GM18951 (cell line): ENCODE measurements around the gene GPC6.

ENCODE experiments used
- POLR2A ChIP-seq: IDR thresholded peaks from 4 replicates; pipeline ENCODE4 v1.6.1; 2011; ENCODE audit warnings: mild to moderate bottlenecking; ENCODE audit not compliant: insufficient read length, insufficient read depth; ENCODE audit errors: extremely low read depth
- in situ Hi-C: fragments of 300-500 bp; cut with MboI; formaldehyde crosslinking; loops from one replicate; pipeline ENCODE4 v1.12.0; 2022; ENCODE audit warnings: low sequenced_read_pairs, mixed read lengths, inconsistent platforms; ENCODE audit not compliant: unreplicated experiment

Gene GPC6

DNA sequence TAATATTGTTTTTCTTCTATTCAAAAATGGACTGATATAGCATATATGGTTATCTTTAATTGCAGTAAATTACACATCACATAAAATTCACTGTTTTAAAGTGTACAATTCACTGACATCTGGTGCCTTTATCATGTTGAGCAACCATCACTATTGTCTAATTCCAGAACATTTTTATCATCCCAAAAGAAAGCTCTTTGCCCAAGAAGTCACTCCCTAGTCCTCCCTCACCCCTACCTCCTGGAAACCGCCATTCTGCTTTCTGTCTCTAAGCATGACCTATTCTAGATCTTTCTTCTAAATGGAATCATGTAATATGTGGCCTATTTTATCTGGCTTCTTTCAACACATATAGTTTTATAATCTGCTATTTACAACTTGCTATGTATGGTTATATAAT is 727.2 kb downstream of the GPC6 start:
- in situ Hi-C loops: no loop called here
- TF ChIP-seq POLR2A: no peak

GRCh38 chr13:93955904-93956303 is 729.3 kb downstream of the GPC6 start:
- TF ChIP-seq POLR2A: no peak
- in situ Hi-C loops: no loop called here

- in situ Hi-C loops: no loop called here
- TF ChIP-seq POLR2A: no peak
Observed at GRCh38 chr13:93956426-93956825, 729.8 kb downstream of the GPC6 start.

DNA sequence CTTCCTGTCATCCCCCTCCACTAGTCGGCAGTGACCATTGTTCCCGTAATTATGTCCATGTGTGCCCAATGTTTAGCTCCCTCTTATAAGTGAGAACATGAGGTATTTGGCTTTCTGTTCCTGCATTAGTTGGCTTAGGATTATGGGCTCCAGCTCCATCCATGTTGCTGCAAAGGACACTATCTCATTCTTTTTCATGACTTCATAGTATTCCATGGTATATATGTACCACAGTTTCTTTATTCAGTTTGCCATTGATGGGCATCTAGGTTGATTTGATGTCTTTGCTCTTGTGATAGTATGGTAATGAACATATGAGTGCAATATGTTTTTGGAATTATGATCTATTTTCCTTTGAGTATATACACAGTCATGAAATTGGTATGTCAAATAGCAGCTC is 730.8 kb downstream of the GPC6 start:
- TF ChIP-seq POLR2A: no peak
- in situ Hi-C loops: no loop called here

- no peak for TF ChIP-seq POLR2A
- in situ Hi-C loops: no loop called here
Observed at GRCh38 chr13:93959796-93960533, 733.4 kb downstream of the GPC6 start.

DNA sequence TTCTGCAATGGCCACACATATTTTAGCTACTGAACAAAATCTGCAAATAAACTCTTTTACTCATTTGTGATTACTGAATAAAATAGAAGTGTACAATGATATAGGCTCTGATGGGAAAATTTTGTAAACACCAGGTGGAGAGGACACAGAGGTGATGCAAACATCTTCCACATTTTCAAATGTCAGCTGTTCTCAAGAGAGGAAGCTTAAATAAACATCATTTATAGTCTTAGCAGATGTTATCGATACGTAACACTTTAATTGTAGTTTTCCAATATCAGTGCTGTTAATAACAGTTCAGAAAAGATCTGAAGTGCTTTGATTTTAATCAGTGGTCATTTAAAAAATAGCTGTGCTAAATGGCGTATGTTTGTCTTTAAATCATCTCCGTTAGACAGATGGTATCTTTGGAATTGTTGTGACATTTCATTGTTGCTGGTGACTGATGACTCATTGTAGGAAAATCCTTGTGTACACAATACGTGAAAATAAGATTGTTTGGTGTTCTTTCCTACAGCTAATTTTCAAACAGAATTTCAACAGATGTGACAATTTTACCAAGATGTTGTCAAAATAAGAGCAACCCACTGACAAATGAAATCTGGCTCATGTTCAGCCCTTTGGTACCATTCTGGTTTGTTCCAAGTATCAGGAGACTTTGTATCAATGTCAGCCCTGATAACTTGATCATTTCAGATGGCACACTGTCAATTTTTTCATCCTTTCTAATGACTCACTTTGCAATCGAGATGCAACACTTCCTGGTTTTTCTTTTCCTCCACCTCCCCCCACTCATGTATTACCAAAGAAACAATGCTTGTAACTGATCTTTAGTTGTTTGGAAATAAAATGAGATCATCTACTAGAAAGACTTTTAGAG is 736.9 kb downstream of the GPC6 start:
- TF ChIP-seq POLR2A: no peak
- in situ Hi-C loops: no loop called here

DNA sequence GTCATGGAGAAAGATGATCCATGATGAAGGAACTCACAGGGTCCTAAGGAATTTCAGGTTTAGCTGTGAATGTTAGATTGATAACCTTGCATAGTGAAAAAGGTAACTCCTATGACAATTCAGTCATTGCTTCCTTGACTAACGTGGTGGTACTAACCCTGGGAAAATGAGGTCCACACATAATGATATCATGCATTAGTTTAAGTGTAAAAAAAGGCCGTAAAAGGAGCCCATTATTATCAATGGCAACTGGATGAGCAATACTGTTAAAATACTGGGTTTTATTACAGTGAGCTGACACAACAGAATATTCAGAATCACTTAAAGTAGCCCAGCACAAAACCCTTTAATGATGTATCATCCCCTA is 737.5 kb downstream of the GPC6 start:
- in situ Hi-C loops: no loop called here
- TF ChIP-seq POLR2A: no peak

- no peak for TF ChIP-seq POLR2A
- in situ Hi-C loops: no loop called here
Observed at GRCh38 chr13:93965587-93965986, 739.0 kb downstream of the GPC6 start.

- no peak for TF ChIP-seq POLR2A
- in situ Hi-C loops: no loop called here
Observed at GRCh38 chr13:93966267-93966936, 739.8 kb downstream of the GPC6 start.

GRCh38 chr13:93967286-93967685 is 740.7 kb downstream of the GPC6 start:
- in situ Hi-C loops: no loop called here
- TF ChIP-seq POLR2A: no peak

DNA sequence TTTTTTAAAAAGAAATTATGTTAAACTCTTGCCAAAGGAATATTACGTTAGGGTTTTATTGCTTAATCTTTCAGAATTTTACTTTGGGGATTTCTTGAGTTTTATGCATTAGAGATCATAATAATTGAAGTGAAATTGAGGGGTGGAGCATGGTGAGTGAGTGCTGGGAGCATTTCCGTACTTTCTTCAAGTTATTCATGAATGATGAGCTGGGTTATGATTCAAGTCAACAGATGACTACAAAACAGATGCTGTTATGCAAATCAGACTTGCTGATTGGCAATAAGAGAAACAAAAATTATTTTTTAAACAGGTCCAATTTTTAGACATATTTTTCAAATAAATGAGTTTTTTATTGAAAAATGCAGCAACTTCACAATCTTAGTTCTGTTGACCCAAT is 748.6 kb downstream of the GPC6 start:
- TF ChIP-seq POLR2A: no peak
- in situ Hi-C loops: no loop called here

DNA sequence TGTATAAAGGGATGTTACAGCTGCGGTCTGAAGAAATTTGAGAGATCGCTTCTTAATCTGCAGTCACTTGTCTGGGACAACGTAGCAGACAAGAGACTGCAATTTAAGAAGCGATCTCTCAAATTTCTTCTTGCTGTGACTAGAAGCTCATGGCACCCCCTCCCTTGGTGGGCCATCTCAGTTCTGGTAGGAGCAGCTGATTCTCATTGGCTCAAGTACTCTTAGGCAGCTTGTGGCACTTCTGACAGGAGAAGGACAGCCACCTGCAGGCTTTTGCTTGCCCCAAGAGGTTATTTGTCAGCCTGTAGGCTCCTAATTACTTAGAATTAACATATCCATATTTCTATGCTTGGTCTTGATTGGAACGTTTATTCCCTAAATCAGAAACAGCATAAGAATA is 749.9 kb downstream of the GPC6 start:
- in situ Hi-C loops: no loop called here
- TF ChIP-seq POLR2A: no peak

GRCh38 chr13:93977986-93978385 is 751.4 kb downstream of the GPC6 start:
- in situ Hi-C loops: no loop called here
- no peak for TF ChIP-seq POLR2A
